HG02852 (cell line): Measurements from ENCODE around the gene FBXO41.
"Not testable (repeated sequence)": the region's sequence is repeated elsewhere in the genome, so short reads cannot be mapped to it uniquely, and the experiment has no call there.

Experiments used
- ATAC-seq: cut with Tn5 transposase; IDR thresholded peaks from one replicate; pipeline ENCODE4 v1.9.1; 2021; ENCODE audit warnings: mild to moderate bottlenecking, moderate library complexity; ENCODE audit not compliant: unreplicated experiment

The FBXO41 gene

DNA sequence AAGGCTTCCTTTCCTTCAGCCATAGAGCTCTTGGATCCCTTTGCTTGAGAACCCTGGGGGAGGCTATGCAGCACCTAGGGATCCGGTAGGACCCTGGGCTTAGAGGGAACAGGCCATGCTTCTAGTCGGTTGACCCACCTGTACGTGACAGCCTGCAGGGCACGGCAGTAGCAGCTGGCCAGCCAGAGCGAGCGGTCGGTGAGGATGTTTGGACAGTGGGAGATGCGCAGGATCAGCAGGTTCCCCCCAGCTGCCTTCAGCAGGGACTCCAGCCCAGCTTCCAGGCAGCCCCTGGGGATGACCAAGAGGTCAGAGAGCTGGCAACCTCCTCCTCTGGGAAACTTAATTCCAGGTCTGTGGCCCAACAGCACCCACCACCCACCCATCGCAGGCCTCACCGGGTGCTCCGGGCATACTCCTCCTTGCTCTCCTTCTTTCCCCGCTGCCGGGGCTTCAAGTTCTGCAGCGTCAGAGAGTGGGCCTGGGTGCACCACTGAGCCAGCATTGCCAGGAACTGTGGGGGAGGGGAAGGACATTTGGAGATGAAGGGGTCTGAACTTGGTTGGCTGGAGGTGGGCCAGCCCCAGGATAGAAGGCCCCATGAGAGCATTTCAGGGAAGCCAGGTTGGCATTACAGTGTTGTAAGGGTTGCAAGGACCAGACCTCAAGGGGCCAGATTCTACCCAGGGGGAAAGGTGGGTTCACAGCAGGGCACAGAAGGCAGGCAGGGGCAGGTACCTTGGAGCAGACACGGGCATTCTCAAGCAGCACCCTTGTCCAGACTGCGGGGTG, 20.5 kb downstream of the FBXO41 start:
- no peak for ATAC-seq

DNA sequence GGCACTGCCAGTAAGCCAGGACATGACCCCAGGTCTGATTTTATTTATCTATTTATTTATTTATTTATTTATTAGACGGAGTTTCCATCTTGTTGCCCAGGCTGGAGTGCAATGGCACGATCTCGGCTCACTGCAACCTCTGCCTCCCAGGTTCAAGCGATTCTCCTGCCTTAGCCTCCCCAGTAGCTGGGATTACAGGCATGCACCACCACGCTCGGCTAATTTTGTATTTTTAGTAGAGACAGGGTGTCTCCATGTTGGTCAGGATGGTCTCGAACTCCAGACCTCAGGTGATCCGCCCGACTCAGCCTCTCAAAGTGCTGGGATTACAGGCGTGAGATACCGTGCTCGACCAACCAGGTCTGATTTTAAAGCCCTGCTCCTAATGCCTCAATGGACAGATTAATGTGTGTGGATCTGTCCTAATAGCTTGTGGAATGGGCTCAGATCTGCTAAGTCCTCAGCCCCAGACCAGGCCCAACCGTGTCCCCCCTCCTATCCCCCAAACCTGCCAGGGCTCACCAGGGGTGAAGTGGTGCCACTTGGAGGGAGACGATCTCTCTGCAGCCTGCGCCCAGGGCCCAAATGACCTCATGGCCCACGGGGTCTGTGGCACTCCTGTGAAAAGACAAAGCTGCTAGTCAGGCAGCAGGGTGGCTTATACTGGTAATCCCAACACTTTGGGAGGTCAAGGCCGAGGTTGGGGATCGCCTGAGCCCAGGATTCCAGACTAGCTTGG, 21.4 kb downstream of the FBXO41 start:
- ATAC-seq, result not testable (repeated sequence)

- no peak for ATAC-seq
These were observed 22.1 kb downstream of the FBXO41 start for GRCh38 chr2:73262108-73262651.

- no peak for ATAC-seq
These were observed 23.8 kb downstream of the FBXO41 start for GRCh38 chr2:73260338-73260984.

- ATAC-seq, result no peak
These were observed 24.5 kb downstream of the FBXO41 start for GRCh38 chr2:73259704-73260337.

GRCh38 chr2:73259276-73259675, 25.0 kb downstream of the FBXO41 start:
- no peak for ATAC-seq

DNA sequence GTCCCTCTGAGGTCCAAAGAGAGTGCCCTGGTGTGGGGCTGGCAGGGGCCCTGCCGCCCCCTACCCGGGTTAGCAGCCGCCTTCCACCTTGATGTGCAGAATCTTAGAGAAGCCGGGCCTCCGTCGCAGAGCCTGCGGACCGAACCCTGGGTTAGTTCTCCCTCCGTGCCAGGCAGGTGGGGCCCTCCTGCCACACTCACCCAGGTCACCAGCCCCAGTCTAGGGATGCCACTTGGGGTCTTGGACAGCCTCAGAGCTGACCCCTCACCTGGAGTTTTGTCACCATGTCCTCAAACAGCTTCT, 25.4 kb downstream of the FBXO41 start:
- no peak for ATAC-seq

DNA sequence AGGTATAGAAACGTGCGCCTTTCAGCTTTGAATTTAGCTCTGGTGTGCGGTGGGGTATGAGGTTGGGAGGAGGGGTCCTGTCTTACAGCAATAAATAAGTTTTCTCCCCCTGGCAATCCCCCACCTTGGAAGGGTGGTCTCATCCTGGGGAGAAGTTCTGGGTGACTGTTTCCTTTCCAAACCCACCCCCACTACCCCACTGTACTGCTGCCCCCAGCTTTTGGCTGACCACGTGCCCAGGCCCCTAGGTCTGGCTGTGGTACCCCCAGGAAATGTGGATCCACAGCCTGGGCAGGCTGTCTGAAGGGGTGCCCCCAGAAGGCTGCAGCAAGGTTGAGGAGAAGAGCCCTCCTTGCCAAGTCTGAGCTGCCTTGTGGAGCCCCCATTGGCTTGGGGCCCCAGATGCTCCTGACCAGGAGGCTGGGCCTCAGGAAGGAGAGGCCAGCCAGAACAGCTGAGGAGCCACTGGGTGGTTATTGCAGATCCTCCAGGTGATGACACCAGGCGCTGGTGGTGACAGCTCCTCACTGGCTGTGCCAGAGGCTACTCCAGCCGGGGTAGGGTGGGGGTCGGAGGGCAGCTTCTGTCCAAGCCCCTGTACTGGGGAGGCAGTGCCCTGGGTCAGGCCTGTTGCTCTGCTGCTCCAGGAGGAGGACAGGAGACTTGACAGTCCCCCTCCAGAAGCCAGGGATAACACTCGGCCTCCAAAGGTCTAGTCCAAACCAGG, 25.9 kb downstream of the FBXO41 start:
- ATAC-seq, result no peak

DNA sequence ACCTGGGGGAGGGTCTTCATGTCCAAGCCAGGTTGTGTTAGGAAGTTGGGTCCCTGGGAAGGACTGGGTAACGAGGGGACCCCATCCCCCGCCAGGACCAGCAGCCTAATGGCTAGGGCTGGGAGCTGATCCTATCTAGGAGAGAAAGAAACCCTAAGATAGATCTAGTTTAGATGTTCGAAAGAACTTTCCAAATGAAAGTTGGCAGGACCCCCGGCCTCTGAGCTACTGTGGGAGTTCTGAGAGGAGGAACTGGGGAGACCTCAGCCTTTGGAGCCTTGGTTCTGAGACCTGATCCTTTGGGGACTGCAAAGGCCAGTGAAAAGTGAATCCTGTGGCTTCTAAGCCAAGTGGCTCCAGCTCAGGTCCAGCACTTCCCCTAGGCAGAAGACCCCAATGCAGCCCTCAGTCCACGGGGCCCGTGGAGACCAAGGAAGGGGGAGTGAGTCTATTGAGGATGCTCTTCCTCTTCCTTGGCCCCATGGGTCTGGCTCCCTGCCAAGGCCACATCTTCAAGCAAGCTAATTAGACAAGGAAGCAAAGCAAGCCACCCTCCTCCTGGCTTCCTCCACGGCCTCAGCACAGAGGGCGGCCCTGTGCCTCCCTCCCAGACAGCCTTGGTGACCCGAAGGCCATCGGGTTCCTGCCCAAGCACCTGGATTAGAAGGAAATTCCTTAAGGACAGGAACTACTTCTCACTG, 26.7 kb downstream of the FBXO41 start:
- ATAC-seq, result no peak

GRCh38 chr2:73257021-73257420, 27.3 kb downstream of the FBXO41 start:
- no peak for ATAC-seq

DNA sequence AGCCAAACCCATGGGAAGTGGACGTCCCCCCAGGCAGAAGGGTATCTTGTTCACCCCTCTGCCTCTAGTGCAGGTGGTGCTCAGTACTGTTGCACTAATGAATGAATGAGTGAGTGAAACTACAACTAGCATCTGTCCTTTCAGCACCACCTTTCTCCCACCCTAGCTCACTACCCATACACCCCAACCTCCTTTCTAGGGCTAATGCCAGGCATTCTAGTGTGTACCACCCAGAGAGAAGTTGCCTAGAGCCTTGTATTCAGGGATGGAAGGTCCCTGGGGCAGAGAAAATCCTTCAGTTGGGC, 27.7 kb downstream of the FBXO41 start:
- ATAC-seq, result no peak

DNA sequence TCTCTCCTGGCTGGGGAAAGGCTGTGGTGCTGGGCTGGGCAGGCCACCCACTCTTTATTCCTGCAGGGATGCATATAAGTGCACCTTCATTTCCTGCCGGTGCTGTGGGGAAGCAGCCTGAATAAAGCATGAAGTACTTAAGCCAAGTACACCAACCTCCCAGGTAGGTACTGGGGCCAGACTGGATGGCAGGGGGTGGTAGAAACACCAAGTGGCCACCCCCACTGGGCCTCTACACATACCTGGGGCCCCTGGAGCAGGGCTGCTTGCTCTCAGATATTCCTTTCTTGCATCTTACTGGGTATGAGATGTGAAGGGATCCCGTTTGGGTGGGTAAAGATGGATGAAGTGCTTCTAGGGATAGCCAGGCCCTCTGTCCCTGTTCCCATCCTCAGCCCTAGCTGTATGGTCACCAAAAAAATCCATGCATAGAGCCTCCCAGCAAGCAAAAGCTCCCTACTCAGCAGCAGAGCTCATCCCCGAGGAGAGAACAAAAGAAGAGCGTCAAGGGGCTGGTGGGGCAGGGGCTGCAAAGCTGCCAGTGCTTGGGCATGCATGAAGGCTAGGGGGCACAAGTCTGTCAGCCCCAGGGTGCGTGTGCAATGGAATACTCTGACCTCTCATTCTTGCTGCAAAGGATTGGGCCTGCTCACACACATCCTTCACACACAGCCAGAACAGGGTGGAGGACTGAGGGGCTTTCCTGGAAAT, 28.2 kb downstream of the FBXO41 start:
- no peak for ATAC-seq

GRCh38 chr2:73255007-73255644, 29.2 kb downstream of the FBXO41 start:
- no peak for ATAC-seq

- no peak for ATAC-seq
These were observed 29.8 kb downstream of the FBXO41 start for GRCh38 chr2:73254343-73255006.

DNA sequence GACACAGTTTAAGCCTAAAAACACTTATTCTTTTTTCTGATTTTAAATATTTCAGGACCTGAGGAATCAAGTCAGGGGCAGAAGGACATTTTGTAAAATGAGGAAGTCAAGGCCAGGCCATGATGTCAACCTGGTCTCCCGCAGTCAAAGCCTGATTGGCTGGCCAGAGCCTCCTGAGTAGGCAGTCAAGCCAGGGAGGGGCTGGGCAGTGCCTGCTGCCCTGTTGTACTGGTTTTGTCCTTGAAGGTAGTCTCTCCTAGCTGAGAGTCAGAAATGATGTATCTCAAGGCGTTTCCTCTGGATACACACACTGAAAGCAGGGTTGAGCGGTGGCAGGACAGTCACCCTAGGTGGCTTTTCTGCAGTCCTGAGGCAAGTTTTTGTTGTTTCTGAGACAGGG, 30.4 kb downstream of the FBXO41 start:
- ATAC-seq, result no peak

- ATAC-seq, result no peak
These were observed 30.9 kb downstream of the FBXO41 start for GRCh38 chr2:73253400-73253799.

DNA sequence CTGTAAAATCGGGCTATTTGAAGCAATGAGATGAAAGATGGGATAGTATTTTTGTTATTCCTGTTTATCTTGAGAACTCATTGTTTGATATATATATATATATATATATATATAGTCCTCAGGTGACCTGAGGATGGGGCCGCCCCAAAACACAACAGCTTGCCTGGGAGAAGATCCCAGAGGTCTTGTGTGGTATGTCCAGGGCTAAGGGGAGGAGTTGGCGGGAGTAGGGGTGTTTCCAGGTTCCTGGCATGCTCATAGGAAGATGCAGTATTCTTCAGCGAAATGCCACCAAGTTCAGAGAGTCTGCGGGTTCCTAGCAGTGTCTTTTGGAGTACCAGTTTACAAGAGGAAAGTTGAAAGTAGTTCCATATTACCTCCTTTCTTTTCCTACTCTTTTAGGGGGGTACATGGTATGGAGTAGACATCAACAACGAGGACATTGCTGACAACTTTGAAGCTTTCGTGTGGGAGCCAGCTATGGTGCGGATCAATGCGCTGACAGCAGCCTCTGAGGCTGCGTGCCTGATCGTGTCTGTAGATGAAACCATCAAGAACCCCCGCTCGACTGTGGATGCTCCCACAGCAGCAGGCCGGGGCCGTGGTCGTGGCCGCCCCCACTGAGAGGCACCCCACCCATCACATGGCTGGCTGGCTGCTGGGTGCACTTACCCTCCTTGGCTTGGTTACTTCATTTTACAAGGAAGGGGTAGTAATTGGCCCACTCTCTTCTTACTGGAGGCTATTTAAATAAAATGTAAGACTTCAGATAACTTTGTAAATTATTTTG, 31.8 kb downstream of the FBXO41 start:
- no peak for ATAC-seq
